Measurements from ENCODE around the gene ABLIM2.

DNA sequence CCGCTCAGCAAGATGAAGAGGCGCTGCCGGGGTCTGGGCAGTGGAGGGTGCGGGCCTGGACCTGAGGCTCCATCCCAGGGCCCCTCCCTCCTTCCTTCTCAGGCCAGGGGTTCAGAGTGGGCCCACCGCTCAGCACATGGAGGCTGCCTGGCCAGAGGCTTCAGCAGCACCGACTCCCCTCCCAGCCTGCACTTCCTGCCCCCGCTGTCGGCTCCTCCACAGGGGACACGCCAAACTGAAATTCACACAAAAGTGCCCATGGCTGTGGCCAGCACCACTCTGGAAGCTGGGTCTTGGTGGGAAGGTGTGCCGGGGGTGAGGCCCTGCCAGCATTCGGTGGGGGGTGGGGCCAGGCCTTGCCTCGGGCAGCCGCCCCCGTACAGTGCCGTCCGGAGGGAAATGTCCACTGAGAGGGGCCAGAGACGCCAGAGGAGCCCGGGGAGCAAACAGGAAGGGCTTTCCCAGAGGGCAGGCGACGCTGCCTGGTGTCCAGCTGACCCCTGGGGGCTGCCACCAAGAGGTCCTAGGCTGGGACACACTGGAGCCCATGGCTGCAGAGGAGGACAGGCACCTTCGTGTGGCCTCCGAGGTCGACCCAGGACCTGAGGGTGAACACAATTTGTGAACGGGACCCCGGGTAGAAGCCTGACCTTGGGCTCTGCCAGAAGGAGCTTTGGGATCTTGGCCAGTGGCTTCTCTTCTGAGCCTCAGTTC lies 134.4 kb downstream of the ABLIM2 start:
- no peak for TF ChIP-seq TCF4 (CRISPR knock-in tag; IDR thresholded peaks at IDR 0.05; ENCODE audit: borderline replicate concordance)
- no peak for TF ChIP-seq GLIS3 (CRISPR knock-in tag; IDR thresholded peaks at IDR 0.05)
- TF ChIP-seq PPARA (CRISPR knock-in tag; IDR thresholded peaks at IDR 0.05; ENCODE audit: borderline replicate concordance), result no peak
- TF ChIP-seq, protein P1, sequence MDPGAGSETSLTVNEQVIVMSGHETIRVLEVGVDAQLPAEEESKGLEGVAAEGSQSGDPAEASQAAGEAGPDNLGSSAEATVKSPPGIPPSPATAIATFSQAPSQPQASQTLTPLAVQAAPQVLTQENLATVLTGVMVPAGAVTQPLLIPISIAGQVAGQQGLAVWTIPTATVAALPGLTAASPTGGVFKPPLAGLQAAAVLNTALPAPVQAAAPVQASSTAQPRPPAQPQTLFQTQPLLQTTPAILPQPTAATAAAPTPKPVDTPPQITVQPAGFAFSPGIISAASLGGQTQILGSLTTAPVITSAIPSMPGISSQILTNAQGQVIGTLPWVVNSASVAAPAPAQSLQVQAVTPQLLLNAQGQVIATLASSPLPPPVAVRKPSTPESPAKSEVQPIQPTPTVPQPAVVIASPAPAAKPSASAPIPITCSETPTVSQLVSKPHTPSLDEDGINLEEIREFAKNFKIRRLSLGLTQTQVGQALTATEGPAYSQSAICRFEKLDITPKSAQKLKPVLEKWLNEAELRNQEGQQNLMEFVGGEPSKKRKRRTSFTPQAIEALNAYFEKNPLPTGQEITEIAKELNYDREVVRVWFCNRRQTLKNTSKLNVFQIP (CRISPR knock-in tag; IDR thresholded peaks at IDR 0.05; ENCODE audit: borderline replicate concordance, low read depth), result no peak
- no peak for TF ChIP-seq ARNTL (CRISPR knock-in tag; IDR thresholded peaks at IDR 0.05; ENCODE audit: borderline replicate concordance, low read depth)
- no peak for TF ChIP-seq ZNF70 (CRISPR knock-in tag; IDR thresholded peaks at IDR 0.05)
- no peak for TF ChIP-seq RARB (CRISPR knock-in tag; IDR thresholded peaks at IDR 0.05)
- TF ChIP-seq ISL1 (CRISPR knock-in tag; IDR thresholded peaks at IDR 0.05), result no peak
- TF ChIP-seq, protein P2, sequence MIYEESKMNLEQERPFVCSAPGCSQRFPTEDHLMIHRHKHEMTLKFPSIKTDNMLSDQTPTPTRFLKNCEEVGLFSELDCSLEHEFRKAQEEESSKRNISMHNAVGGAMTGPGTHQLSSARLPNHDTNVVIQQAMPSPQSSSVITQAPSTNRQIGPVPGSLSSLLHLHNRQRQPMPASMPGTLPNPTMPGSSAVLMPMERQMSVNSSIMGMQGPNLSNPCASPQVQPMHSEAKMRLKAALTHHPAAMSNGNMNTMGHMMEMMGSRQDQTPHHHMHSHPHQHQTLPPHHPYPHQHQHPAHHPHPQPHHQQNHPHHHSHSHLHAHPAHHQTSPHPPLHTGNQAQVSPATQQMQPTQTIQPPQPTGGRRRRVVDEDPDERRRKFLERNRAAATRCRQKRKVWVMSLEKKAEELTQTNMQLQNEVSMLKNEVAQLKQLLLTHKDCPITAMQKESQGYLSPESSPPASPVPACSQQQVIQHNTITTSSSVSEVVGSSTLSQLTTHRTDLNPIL (CRISPR knock-in tag; IDR thresholded peaks at IDR 0.05; ENCODE audit: low read depth), result no peak
- no peak for TF ChIP-seq ZNF565 (CRISPR knock-in tag; conservative IDR thresholded peaks at IDR 0.05; ENCODE audit: low read depth)

All from SK-N-SH treated with all-trans-retinoic acid at 6 μM for 48 hours (cell line).